Bronchial epithelial cell (primary cell): ENCODE results near the gene PHB1. TPM values are rescaled to one million over a fixed set of nuclear protein-coding genes. Genes with fewer than 3 reads are reported as not detected.
"Not testable (repeated sequence)": the region's sequence is repeated elsewhere in the genome, so short reads cannot be mapped to it uniquely, and the experiment has no call there.

Experiments
- DNase-seq: peaks from one replicate; pipeline ENCODE4 v3.0.0-alpha.2; 2010; ENCODE audit warnings: low read depth
- FAIRE-seq: peaks from 2 replicates; lab custom pipeline; 2011; peaks lifted over from hg19 to GRCh38; lab: Jason Lieb, UNC
- H3K27me3 ChIP-seq: 2 replicates; pipeline ENCODE4 v1.5.1; 2011; ENCODE audit warnings: low read length; ENCODE audit not compliant: control insufficient read depth, insufficient read depth
- H3K36me3 ChIP-seq: 2 replicates; pipeline ENCODE4 v1.5.1; 2011; ENCODE audit warnings: low read length; ENCODE audit not compliant: control insufficient read depth, insufficient read depth
- H3K4me3 ChIP-seq: 2 replicates; pipeline ENCODE4 v1.5.1; 2011; ENCODE audit warnings: mild to moderate bottlenecking, low read depth, low read length, control low read depth
- CTCF ChIP-seq: IDR thresholded peaks from 2 replicates; pipeline ENCODE4 v1.5.1; 2011; ENCODE audit warnings: mild to moderate bottlenecking, moderate library complexity, low read length, control low read depth, inconsistent platforms; ENCODE audit not compliant: insufficient read depth, severe bottlenecking
- total RNA-seq: library from RNA; depleted of rRNA; stranded (reverse); fragments of >200 nt; gene quantifications from 2 replicates; pipeline ENCODE4 v1.2.1, GENCODE V29; 2014

Gene PHB1
- total RNA-seq, 1 donor from 2014 or later = 235 TPM

GRCh38 chr17:49393491-49394255 lies 21.0 kb downstream of the PHB1 start:
- H3K27me3 ChIP-seq = no peaks in the 10 kb centered on the region
- H3K4me3 ChIP-seq = no peak overlapping the region
- H3K36me3 ChIP-seq = no peaks in the 10 kb centered on the region
- TF ChIP-seq CTCF = no peak
- FAIRE-seq (no peak), DNase-seq (no peak)

- Histone ChIP-seq H3K27me3 (no peaks in the 10 kb centered on the region), H3K4me3 (no peak overlapping the region), H3K36me3 (no peaks in the 10 kb centered on the region)
- TF ChIP-seq CTCF = no peak
- no peak for FAIRE-seq
- no peak for DNase-seq
These were observed 23.9 kb downstream of the PHB1 start for GRCh38 chr17:49390548-49391324.

- not testable (repeated sequence) for DNase-seq, H3K27me3 ChIP-seq, H3K36me3 ChIP-seq, FAIRE-seq, H3K4me3 ChIP-seq
These were observed 25.0 kb downstream of the PHB1 start for GRCh38 chr17:49389514-49390347.

- Histone ChIP-seq H3K27me3 (no peaks in the 10 kb centered on the region), H3K36me3 (no peaks in the 10 kb centered on the region), H3K4me3 (no peak overlapping the region)
- no peak for TF ChIP-seq CTCF
- FAIRE-seq = no peak
- DNase-seq = no peak
These were observed 25.8 kb downstream of the PHB1 start for GRCh38 chr17:49388692-49389513.

GRCh38 chr17:49388290-49388640 lies 26.4 kb downstream of the PHB1 start:
- DNase-seq = no peak
- FAIRE-seq = no peak
- Histone ChIP-seq H3K36me3 (no peaks in the 10 kb centered on the region), H3K4me3 (no peak overlapping the region), H3K27me3 (no peaks in the 10 kb centered on the region)
- no peak for TF ChIP-seq CTCF
